Measurements from ENCODE around the gene SH3RF3. TPM values are rescaled to one million over a fixed set of nuclear protein-coding genes. Genes with fewer than 3 reads are reported as not detected.

SH3RF3 gene
- total RNA-seq, 1 experiment from 2014 or later, result 1.0 TPM

GRCh38 chr2:109447251-109447661 lies 318.3 kb downstream of the SH3RF3 start:
- H3K4me3 Mint-ChIP-seq, result no peak overlapping the region
- ATAC-seq, result no peak
- peaks cover 25% of the 10 kb centered on the region for H3K36me3 Mint-ChIP-seq
- H3K9me3 Mint-ChIP-seq, result peaks cover 35% of the 10 kb centered on the region
- no peak for DNase-seq (ENCODE audit: low spot score)
- H3K27ac Mint-ChIP-seq, result no peak overlapping the region
- TF ChIP-seq GTF2I (CRISPR knock-in tag; conservative IDR thresholded peaks at IDR 0.05) (no peak), ATF3 (CRISPR knock-in tag; conservative IDR thresholded peaks at IDR 0.05) (no peak), NFE2L1 (CRISPR knock-in tag; IDR thresholded peaks at IDR 0.05) (no peak), ZNF121 (CRISPR knock-in tag; IDR thresholded peaks at IDR 0.05) (no peak), NFYB (CRISPR knock-in tag; conservative IDR thresholded peaks at IDR 0.05; ENCODE audit: low read depth) (no peak), CREB1 (CRISPR knock-in tag; IDR thresholded peaks at IDR 0.05) (no peak), SP1 (CRISPR knock-in tag; conservative IDR thresholded peaks at IDR 0.05) (no peak)
- TF ChIP-seq, protein P1, sequence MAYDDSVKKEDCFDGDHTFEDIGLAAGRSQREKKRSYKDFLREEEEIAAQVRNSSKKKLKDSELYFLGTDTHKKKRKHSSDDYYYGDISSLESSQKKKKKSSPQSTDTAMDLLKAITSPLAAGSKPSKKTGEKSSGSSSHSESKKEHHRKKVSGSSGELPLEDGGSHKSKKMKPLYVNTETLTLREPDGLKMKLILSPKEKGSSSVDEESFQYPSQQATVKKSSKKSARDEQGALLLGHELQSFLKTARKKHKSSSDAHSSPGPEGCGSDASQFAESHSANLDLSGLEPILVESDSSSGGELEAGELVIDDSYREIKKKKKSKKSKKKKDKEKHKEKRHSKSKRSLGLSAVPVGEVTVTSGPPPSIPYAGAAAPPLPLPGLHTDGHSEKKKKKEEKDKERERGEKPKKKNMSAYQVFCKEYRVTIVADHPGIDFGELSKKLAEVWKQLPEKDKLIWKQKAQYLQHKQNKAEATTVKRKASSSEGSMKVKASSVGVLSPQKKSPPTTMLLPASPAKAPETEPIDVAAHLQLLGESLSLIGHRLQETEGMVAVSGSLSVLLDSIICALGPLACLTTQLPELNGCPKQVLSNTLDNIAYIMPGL (CRISPR knock-in tag; IDR thresholded peaks at IDR 0.05), result no peak
- TF ChIP-seq, protein P2, sequence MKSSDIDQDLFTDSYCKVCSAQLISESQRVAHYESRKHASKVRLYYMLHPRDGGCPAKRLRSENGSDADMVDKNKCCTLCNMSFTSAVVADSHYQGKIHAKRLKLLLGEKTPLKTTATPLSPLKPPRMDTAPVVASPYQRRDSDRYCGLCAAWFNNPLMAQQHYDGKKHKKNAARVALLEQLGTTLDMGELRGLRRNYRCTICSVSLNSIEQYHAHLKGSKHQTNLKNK (CRISPR knock-in tag; IDR thresholded peaks at IDR 0.05), result no peak
- POLR2A ChIA-PET, result no interaction called here
- H3K27me3 Mint-ChIP-seq (ENCODE audit: low read depth), result no peaks in the 10 kb centered on the region
- CTCF ChIA-PET, result no interaction called here
- no peaks in the 10 kb centered on the region for H3K4me1 Mint-ChIP-seq

GRCh38 chr2:109447776-109448175 lies 318.8 kb downstream of the SH3RF3 start:
- Mint-ChIP-seq H3K27me3 (ENCODE audit: low read depth) (no peaks in the 10 kb centered on the region), H3K4me1 (no peaks in the 10 kb centered on the region), H3K27ac (no peak overlapping the region), H3K9me3 (peaks cover 30% of the 10 kb centered on the region), H3K4me3 (no peak overlapping the region), H3K36me3 (peaks cover 21% of the 10 kb centered on the region)
- ChIA-PET POLR2A (no interaction called here), CTCF (interaction anchor here (2.1 kb wide), 1 partner anchor 10 kb away, joined by 8 read pairs; no protein-coding TSS in a partner anchor)
- ATAC-seq (no peak), DNase-seq (ENCODE audit: low spot score) (no peak)
- TF ChIP-seq ATF2 (CRISPR knock-in tag; IDR thresholded peaks at IDR 0.05; ENCODE audit: borderline replicate concordance, low read depth) (no peak), ATF6 (CRISPR knock-in tag; IDR thresholded peaks at IDR 0.05) (no peak), GABPB1 (CRISPR knock-in tag; IDR thresholded peaks at IDR 0.05) (no peak), ZBTB43 (CRISPR knock-in tag; IDR thresholded peaks at IDR 0.05) (no peak), ZNF425 (CRISPR knock-in tag; conservative IDR thresholded peaks at IDR 0.05) (no peak), JAZF1 (CRISPR knock-in tag; IDR thresholded peaks at IDR 0.05) (no peak), NR2C2 (CRISPR knock-in tag; IDR thresholded peaks at IDR 0.05) (no peak), ELF4 (CRISPR knock-in tag; IDR thresholded peaks at IDR 0.05; ENCODE audit: low read depth) (no peak), RELA (CRISPR knock-in tag; IDR thresholded peaks at IDR 0.05; ENCODE audit: borderline replicate concordance) (no peak), ZBTB21 (CRISPR knock-in tag; IDR thresholded peaks at IDR 0.05; ENCODE audit: borderline replicate concordance) (no peak)

All from WTC11 (cell line).